ENCODE data around the gene AGBL4.
A peak's percentile ranks its signal among the peaks of the same experiment; 100 is the strongest.

AGBL4 gene

DNA sequence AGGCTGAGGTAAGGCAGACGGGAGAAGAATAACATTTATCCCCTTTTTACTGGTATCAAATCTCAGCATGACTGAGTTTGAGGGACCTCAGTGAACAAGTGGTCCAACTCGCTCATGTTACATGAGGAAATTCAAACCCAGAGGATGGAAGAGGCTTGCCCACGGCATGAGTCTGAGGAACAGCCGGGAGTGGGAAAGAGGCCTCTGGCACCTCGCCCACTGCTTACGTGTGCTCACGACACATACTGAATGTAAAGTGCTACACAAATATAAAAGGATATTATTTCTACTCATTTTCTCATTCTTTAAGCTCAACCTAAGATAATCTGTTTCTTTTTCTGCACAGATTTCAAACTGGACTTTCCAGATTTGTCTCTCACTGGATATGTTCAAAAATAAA lies 1261.8 kb downstream of the AGBL4 start:
- DNase-seq (ENCODE audit: low spot score): no peak

GRCh38 chr1:48761411-48761810 lies 1262.3 kb downstream of the AGBL4 start:
- no peak for DNase-seq (ENCODE audit: low spot score)

DNA sequence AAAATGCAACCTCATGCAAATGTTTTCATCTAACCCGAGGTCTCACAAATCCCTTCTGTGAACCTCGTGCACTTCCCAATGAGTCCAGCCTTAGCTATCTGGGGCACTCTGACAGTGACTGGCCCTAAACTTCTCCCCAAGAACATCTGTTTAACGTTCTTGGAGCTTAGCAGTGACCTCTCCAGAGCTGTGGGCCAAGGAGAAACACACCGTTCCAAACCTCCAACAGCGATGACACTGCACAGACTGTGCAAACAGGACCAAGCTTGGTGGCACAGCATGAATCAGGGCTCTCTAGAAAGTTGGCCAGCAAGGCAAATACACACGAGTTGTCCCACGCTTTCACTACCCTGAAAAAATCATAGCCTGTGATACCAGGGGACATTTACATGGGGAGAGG lies 1262.9 kb downstream of the AGBL4 start:
- no peak for DNase-seq (ENCODE audit: low spot score)

- no peak for DNase-seq (ENCODE audit: low spot score)
Measured at GRCh38 chr1:48758976-48759375, 1264.8 kb downstream of the AGBL4 start.

- no peak for DNase-seq (ENCODE audit: low spot score)
Measured at GRCh38 chr1:48757363-48757762, 1266.4 kb downstream of the AGBL4 start.

GRCh38 chr1:48756683-48757316 lies 1267.0 kb downstream of the AGBL4 start:
- no peak for DNase-seq (ENCODE audit: low spot score)

DNA sequence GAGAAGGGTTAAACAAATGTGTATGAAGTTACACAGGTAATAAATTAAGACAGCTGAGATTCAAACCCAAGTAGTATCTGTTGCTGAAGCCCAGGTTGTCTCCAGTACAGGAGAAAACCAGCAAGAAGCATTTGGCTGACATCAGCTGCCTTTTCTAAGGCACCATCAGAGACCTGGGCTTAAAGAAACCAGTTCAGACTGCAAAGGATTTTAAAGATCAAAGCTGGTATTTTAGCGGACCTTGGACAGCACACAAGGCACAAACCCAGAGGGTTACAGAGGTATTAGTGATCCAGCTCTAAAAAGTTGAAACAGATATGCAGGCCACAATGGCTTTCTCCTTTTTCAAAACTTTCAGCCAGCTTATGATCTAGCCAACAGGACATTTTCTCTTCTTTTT lies 1270.5 kb downstream of the AGBL4 start:
- DNase-seq (ENCODE audit: low spot score): no peak

- no peak for DNase-seq (ENCODE audit: low spot score)
Measured at GRCh38 chr1:48750109-48750508, 1273.6 kb downstream of the AGBL4 start.

DNA sequence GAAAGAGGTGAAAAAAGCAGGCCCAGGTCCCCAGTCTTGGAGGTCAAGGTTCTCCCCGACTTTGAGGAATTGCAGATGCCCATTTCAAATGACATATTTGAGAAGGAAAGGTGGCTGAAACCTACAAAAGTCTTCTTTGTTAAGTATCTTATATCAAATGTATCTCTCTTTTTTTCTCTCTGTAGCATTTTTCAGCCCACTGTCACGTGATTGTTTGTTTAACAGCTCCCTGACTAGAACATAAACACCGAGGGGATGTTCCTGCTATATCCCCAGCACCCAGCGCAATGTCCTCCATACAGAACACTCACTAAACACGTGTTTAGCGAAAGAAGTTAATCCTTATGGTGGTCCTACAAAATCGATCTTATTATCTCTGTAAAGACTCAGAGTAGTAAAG lies 1274.7 kb downstream of the AGBL4 start:
- DNase-seq (ENCODE audit: low spot score): no peak

- DNase-seq (ENCODE audit: low spot score): no peak
Measured at GRCh38 chr1:48746906-48747305, 1276.8 kb downstream of the AGBL4 start.

- no peak for DNase-seq (ENCODE audit: low spot score)
Measured at GRCh38 chr1:48744032-48744431, 1279.7 kb downstream of the AGBL4 start.

GRCh38 chr1:48743480-48743879 lies 1280.3 kb downstream of the AGBL4 start:
- DNase-seq (ENCODE audit: low spot score): no peak

GRCh38 chr1:48741380-48741779 lies 1282.4 kb downstream of the AGBL4 start:
- DNase-seq (ENCODE audit: low spot score): no peak

DNA sequence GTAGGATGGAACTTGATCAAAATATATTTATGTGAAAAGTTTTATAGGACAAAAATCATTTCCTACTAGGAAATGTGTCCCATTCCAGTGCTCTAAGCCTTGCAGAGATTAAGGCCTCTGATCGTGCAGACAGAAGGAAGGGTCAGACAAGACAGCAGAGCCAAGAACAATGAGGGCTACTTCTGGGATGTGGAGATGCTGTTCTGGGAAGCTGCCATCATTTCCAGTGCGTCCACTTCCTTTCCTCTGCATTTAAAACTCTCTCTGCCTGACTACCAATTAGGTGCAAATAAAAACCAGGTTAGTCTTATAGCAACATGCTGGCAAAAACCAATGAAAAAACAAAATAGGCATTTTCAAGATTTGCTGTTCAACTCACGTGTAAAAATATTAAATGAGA lies 1283.1 kb downstream of the AGBL4 start:
- DNase-seq (ENCODE audit: low spot score): no peak

GRCh38 chr1:48739091-48739490 lies 1284.7 kb downstream of the AGBL4 start:
- no peak for DNase-seq (ENCODE audit: low spot score)

DNA sequence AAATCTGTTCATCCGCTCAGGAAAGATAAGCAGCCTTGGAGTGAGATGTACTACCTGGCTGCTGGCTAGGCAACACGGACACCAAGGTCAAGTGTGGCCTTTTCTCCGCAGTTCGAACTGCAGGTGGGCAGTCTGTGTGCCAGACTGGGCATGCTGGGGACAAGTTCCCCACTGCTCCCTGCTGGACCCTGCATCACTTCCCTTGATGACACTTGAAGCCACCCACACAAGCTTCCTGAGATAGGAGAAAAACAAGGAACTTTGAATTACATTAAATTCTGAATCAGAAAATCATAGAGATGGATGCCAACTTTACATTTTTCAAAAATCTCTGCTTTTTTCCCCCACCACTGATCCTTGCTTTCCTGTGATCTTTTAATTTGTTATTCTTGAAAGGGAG lies 1285.4 kb downstream of the AGBL4 start:
- no peak for DNase-seq (ENCODE audit: low spot score)

GRCh38 chr1:48735796-48736195 lies 1288.0 kb downstream of the AGBL4 start:
- no peak for DNase-seq (ENCODE audit: low spot score)

GRCh38 chr1:48730164-48730910 lies 1293.4 kb downstream of the AGBL4 start:
- DNase-seq (ENCODE audit: low spot score): peak; percentile 27

GRCh38 chr1:48728584-48728983 lies 1295.2 kb downstream of the AGBL4 start:
- no peak for DNase-seq (ENCODE audit: low spot score)

- DNase-seq (ENCODE audit: low spot score): no peak
Measured at GRCh38 chr1:48726557-48727215, 1297.1 kb downstream of the AGBL4 start.

DNA sequence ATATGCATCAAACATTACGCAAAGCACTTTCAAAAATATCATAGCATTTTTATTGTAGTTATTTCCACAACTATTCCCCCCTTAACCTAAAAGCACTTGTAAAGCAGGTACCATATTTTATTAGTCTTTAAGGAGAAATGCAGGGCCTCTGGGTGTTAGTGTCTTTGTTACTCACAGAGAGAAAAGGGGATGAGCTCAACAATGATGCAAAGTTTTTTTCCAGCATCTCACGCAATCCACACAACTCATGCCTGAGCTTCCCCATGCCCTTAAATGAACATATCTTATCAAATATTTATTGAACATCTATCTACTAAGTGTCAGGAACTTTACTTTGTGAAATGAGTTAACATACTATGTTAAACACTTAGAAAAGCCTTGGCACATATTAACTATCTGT lies 1297.6 kb downstream of the AGBL4 start:
- no peak for DNase-seq (ENCODE audit: low spot score)

DNA sequence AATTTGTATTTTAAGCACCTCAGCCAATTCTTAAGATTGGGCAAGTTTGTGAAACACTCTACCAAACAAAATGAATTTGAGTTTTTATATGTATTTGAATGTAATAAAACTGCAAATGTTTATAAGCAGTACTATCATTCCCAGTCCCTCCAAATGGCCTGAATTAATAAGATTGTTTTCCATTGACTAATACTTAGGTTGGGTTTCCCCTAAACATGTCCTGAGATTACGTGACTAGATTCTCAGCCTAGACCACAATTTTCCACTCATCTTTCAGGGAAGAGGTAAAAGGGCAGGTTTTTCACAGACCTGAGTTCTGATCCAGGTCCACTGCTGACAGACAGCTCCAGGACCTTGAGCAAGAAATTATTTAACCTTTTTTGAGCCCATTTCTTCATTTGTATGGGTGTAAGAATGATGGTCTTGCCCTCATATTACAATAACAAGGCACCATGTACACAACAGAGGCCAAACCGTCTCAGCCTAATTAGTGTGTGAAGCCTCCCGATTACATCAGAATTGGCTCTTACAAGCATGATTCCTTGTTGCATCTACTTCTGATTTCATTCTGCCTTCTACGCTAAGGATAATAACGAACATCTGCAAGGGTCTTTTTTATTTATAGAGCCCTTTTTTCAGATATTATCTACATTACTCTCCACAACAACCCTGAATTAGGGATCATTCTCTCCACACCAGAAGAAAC lies 1298.3 kb downstream of the AGBL4 start:
- DNase-seq (ENCODE audit: low spot score): no peak

DNA sequence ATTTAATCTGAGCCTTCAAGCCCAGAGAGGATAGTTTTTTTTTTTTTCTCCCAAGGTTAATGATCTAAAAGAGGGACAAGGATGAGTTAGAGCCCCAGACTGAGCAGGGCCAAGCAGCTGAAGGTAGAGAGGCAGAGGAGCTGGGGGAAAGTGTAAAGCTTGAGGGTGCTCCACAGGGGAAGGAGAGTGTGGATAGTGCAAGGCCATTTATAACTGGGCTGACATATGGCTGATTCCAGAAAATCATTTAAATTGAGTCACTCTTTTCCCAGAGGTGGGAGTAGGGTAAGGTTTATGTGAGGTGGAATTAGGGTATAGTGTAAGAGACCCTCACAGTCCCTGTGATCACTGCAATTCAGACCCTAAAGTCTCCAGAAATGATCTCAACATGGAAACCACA lies 1302.8 kb downstream of the AGBL4 start:
- no peak for DNase-seq (ENCODE audit: low spot score)

Measured in activated CD4-positive, alpha-beta T cell treated with anti-CD3 and anti-CD28 coated beads, Interleukin-2, Interleukin-4, amounts not matched to agents 100 ng/mL and 50 ng/mL, durations not matched to agents 16 hours and 8 hours (primary cell).